ENCODE data around the gene MAGEA8.
"Not testable (repeated sequence)": the region's sequence is repeated elsewhere in the genome, so short reads cannot be mapped to it uniquely, and the experiment has no call there.

The MAGEA8 gene

DNA sequence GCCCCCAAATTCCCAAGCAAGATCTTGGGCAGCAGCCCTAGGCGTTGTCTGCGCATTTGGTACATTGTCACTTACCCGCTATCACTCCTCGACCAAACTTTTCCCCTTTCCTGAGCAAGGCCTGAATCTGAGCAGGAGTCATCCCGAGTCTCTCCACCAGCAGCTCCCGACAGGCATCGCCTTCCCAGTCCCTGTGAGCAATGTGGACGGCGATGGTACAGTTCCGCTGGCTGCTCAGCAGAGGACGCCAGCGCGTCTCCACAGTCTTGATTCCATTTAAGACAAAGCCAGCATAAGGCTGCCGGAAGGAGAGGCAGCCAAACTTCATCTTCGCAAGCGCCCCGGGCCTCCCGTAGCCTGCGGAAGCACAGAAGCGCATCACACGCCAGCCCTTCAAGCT, 52.6 kb downstream of the MAGEA8 start:
- not testable (repeated sequence) for H3K27ac ChIP-seq
